ENCODE results near the gene PSMA6. TPM values are rescaled to one million over a fixed set of nuclear protein-coding genes. Genes with fewer than 3 reads are reported as not detected.

Gene PSMA6
- 100 to 1,000 TPM; 130 to 183 (median 159) TPM for total RNA-seq
- long read RNA-seq, donor 1, transcript PSMA6-201 (7 exons, 1,029 nt), result major isoform, 114 of 117 reads
- long read RNA-seq, donor 1, partial matches to known transcripts, result 0 of 117 reads
- long read RNA-seq, donor 1, other reads (novel, unspliced or antisense), result 1 of 117 reads
- long read RNA-seq, donor 2, transcript PSMA6-201 (7 exons, 1,029 nt), result major isoform, 209 of 223 reads
- long read RNA-seq, donor 2, partial matches to known transcripts, result 4 of 223 reads
- long read RNA-seq, donor 2, other reads (novel, unspliced or antisense), result 3 of 223 reads

- Histone ChIP-seq H3K4me3 (peak within 1 kb of the TSS; percentile 72), H3K4me1 (ENCODE audit: low read depth) (peaks cover 28% of the 10 kb centered on the region), H3K36me3 (ENCODE audit: low read depth) (no peaks in the 10 kb centered on the region), H3K9me3 (no peaks in the 10 kb centered on the region)
- ATAC-seq (peak; percentile 98), DNase-seq (peak; percentile 99 to 100 (median 99))
- TF ChIP-seq CTCF (IDR thresholded peaks at IDR 0.05), result no peak
- intact Hi-C loops (cut with DNase I, micrococcal nuclease), result loop anchor here in 1 of 2 donors (5.0 kb wide), 1 partner anchor 110 kb away; the partner anchor contains the start of gene NFKBIA
Measured at GRCh38 chr14:35292051-35292769, at the start of gene PSMA6. Gene PSMA6 (plus strand): TSS chr14:35292382. CDS start chr14:35292477, 95 bp downstream.

- Histone ChIP-seq H3K36me3 (ENCODE audit: low read depth) (no peaks in the 10 kb centered on the region), H3K9me3 (no peaks in the 10 kb centered on the region), H3K4me3 (no peak overlapping the region), H3K4me1 (ENCODE audit: low read depth) (no peaks in the 10 kb centered on the region)
- no peak for TF ChIP-seq CTCF (IDR thresholded peaks at IDR 0.05)
- DNase-seq (no peak), ATAC-seq (no peak)
- intact Hi-C loops (cut with DNase I, micrococcal nuclease), result no loop called here
Measured at GRCh38 chr14:35242599-35243311, 49.4 kb upstream of the PSMA6 start.

- no peaks in the 10 kb centered on the region for H3K9me3 ChIP-seq
- no peak overlapping the region for H3K4me3 ChIP-seq
- no peaks in the 10 kb centered on the region for H3K4me1 ChIP-seq (ENCODE audit: low read depth)
- H3K36me3 ChIP-seq (ENCODE audit: low read depth), result no peaks in the 10 kb centered on the region
- no peak for TF ChIP-seq CTCF (IDR thresholded peaks at IDR 0.05)
- ATAC-seq (no peak), DNase-seq (no peak)
- intact Hi-C loops (cut with DNase I, micrococcal nuclease), result no loop called here
Measured at GRCh38 chr14:35243956-35244355, 48.2 kb upstream of the PSMA6 start.

GRCh38 chr14:35244542-35244941 is 47.6 kb upstream of the PSMA6 start:
- Histone ChIP-seq H3K4me1 (ENCODE audit: low read depth) (no peaks in the 10 kb centered on the region), H3K9me3 (no peaks in the 10 kb centered on the region), H3K36me3 (ENCODE audit: low read depth) (no peaks in the 10 kb centered on the region), H3K4me3 (no peak overlapping the region)
- intact Hi-C loops (cut with DNase I, micrococcal nuclease), result no loop called here
- no peak for DNase-seq
- no peak for ATAC-seq
- no peak for TF ChIP-seq CTCF (IDR thresholded peaks at IDR 0.05)

GRCh38 chr14:35245051-35245450 is 47.1 kb upstream of the PSMA6 start:
- no peaks in the 10 kb centered on the region for H3K36me3 ChIP-seq (ENCODE audit: low read depth)

More at GRCh38 chr14:35245051-35245450, 47.1 kb upstream of the PSMA6 start:
- ATAC-seq (no peak), DNase-seq (no peak)
- Histone ChIP-seq H3K9me3 (no peaks in the 10 kb centered on the region), H3K4me3 (no peak overlapping the region), H3K4me1 (ENCODE audit: low read depth) (no peaks in the 10 kb centered on the region)
- TF ChIP-seq CTCF (IDR thresholded peaks at IDR 0.05), result no peak
- intact Hi-C loops (cut with DNase I, micrococcal nuclease), result no loop called here
